GM19438 (cell line): ENCODE data around the gene SH2D3A.
"Not testable (repeated sequence)": the region's sequence is repeated elsewhere in the genome, so short reads cannot be mapped to it uniquely, and the experiment has no call there.

Experiments used
- ATAC-seq: cut with Tn5 transposase; IDR thresholded peaks from one replicate; pipeline ENCODE4 v1.9.1; 2021; ENCODE audit warnings: low read depth; ENCODE audit not compliant: unreplicated experiment

SH2D3A gene

GRCh38 chr19:6790194-6791128 is 23.2 kb upstream of the SH2D3A start:
- no peak for ATAC-seq

- no peak for ATAC-seq
These were observed 21.7 kb upstream of the SH2D3A start for GRCh38 chr19:6788896-6789295.

- no peak for ATAC-seq
These were observed 20.2 kb upstream of the SH2D3A start for GRCh38 chr19:6787393-6787792.

DNA sequence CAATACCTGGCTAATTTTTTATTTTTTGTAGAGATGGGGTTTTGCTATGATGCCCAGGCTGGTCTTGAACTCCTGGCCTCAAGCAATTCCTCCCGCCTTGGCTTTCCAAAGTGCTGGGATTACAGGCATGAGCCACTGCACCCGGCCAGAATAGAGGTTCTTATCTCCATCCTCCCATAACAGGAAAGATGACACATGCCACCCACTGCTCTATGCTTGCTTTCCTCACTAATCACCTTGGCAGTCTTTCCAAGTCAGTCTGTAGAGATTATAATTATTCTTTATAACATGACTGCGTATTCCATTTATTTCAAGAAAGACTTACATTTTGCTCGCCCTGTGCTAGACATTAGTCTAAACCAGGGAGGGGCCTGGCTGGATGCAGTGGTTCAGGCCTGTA is 12.0 kb upstream of the SH2D3A start:
- ATAC-seq: no peak

- ATAC-seq: no peak
These were observed 11.2 kb upstream of the SH2D3A start for GRCh38 chr19:6778386-6778785.

DNA sequence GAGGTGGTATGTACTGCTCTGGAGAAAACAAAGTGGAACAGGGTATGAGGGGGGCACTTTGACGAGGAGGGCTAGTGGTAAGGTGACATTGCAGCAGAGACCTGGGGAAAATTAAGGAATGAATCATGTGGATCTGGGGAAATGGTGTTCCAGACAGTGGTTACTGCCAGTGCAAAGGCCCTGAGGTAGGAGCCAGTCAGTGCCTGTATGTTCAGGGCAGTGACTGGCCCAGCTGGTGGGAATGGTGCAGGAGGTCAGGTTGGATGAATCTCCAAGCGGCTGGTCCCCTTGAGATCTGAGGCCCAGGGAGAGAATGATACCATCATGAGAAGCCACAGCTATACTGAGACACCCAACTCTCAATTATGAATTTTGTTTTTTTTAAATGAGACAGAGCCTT is 10.2 kb upstream of the SH2D3A start:
- no peak for ATAC-seq

- ATAC-seq: no peak
These were observed 9.8 kb upstream of the SH2D3A start for GRCh38 chr19:6776999-6777398.

GRCh38 chr19:6776045-6776444 is 8.8 kb upstream of the SH2D3A start:
- ATAC-seq: not testable (repeated sequence)

GRCh38 chr19:6774821-6775707 is 7.8 kb upstream of the SH2D3A start:
- no peak for ATAC-seq

DNA sequence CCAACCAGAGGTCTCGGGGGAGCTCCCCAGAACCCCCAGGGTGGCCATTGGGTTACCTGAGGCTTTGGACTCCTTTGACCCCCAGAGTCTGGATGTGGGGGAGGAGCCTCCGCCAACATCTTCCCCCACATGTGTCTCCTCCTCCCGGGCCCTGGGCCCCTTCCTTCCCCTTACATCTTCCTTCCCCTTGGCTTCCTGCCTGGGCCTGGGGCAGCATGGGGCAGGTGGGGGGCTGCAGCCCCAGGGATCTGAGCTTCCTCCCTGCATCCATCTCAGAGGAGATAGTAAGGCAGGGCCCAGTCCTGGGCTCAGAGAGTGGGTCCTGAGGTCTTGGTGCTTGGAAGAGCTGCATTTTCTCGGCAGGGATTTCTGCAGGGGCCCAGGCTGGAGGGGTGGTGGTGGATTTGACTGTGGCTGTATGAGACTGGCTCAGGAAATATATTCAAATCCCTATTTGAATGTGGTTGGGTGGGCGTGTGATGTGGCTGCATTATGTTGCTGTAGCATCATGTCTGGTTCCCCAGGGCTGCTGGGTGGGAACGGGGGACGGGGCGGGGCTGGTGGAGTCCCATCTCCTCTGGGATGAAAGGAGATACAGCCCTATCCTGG is 6.2 kb upstream of the SH2D3A start:
- ATAC-seq: no peak

DNA sequence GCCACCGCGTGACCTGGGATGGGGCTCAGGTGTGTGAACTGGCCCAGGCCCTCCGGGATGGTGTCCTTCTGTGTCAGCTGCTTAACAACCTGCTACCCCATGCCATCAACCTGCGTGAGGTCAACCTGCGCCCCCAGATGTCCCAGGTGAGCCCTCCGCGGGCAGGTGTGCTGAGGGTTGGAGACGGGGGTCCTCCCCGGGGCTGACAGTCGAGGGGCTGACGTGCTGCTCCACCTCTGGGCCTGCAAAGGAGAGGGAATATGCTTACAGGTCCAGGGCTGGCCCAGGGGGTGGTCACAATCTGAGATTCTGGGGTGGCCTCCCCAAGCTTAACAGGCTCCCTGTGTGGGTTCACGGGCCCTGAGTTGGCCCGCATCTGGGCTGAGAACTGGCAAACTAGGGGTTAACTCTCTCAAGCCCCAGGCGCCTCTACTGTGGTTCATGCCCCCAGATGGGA is 5.7 kb upstream of the SH2D3A start:
- no peak for ATAC-seq

DNA sequence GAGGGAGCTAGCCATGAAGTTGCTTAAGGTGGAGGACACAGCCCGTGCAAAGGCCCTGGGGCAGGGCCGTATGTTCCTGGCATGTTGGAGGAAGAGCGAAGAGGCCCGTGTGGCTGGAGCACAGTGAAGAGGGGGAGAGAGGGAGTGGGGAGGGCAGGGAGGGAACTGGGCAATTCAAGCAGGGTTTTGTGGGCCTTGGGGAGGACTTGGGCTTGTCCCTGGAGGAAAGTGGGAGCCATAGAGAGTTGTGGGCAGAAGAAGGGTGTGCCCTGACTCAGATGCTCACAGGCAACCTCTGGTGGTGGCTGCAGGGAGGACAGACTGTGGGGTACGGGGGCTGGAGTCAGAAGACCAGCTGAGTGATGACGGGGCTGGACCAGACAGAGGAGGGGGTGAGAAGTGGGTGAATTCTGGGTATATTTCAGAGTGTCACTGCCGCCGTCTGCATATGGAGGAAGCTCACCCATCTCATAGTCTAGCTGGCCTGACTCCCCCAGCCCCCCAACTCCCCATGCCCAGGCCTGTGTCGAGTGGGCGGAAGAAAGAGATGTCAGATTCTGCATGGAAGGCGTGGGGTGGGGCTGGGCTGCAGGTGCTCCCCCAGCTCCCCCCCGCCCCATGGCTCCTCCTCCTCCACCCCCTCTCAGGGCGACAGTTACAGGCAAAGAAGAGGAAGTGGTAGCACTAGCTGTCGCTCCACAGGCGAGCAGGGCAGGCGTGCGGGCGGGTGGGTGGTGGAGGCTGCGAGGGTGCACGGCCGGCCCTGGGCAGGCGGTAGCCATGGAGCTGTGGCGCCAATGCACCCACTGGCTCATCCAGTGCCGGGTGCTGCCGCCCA is 5.0 kb upstream of the SH2D3A start, which contains the start of gene VAV1:
Gene VAV1 (plus strand): TSS at position 681 of the 838 bp plus-strand sequence. CDS start 100 bp downstream, at position 781.
- ATAC-seq: no peak

- not testable (repeated sequence) for ATAC-seq
These were observed 4.4 kb upstream of the SH2D3A start for GRCh38 chr19:6771648-6772027.

DNA sequence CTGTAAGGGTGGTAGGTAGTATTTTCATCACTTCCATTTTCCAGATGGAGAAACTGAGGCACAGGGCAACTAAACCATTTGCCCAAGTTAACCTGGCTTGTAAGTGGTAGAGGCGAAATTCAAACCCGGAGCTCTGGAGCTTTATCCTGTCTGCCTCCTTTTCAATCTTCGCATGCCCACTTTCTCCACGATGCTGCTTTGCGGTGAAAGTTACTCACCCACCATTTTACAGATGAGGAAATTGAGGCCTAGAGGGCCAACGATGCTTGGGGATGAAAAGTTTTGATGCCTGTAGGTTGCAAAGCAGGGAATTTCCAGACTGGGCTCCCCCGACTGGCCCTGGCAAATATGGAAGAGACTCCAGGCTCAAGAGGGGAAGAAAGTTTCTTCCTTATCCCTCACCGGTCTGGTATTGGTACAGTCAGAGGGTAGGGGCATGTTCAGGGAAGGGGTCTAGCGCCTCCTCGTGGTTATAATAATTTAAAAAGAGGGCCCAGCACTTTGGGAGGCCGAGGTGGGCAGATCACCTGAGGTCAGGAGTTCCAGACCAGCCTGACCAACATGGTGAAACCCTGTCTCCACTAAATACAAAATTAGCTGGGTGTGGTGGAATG is 1.9 kb upstream of the SH2D3A start:
- no peak for ATAC-seq

GRCh38 chr19:6768236-6768785 is 1.1 kb upstream of the SH2D3A start:
- no peak for ATAC-seq

DNA sequence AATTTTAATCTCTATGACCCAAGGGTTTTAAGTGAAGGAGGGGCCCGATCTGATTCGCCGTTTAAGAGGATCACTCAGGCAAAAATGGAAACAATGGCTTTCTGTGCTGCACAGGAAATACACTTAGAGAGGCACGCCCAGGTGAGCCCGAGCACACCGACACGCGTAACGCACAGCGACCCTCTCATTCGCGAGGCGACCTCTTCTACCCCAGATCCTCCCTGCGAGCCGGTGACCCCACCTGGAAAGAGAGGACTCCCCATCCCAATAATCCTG is 216 bp downstream of the SH2D3A start:
- ATAC-seq: peak; percentile 11

GRCh38 chr19:6766357-6767080 is 716 bp downstream of the SH2D3A start:
- ATAC-seq: no peak

GRCh38 chr19:6765738-6766356 is 1.4 kb downstream of the SH2D3A start:
- ATAC-seq: no peak
